ENCODE results near the gene ADARB1.

DNA sequence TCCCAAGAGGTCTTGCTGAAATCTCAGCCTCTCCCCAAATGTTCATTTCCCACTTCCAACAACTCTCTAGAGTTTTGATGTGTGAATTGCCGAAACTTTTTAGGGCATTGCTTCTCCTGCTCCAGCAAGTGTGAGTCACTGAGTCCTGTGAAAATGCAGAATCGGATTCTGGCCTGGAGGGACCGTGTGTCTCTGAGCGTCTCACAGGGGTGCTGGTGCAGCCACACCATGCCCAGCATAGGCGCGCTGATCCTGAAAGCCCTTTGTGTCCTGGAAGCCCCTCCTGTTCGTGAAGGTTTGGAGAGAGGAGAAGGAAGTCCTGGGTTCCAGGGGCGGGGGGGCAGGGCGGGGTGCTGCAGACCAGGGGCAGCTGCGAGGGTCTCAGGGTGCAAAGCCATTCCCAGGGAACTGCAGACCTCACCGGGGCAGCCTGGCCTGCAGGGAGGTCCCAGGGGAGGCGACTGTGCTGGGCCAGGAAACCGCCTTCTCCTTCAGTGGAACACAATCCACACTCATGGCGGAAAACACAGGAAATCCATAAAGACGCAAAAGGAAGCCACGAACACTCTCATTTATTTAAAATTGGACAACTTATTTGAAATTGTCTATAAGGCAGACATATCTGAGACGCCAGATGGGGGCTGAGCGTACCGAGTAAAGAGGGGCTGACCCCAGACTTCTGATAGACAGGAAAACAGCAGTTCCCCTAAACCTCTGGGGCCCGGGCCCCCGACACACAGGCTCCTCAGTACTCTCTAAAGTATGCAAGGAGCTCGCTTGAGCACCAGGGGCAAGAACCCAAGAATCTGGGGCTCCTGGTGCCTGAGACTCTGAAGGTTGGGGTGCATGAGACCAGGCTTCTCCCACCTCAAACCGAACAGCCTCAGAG lies 43.5 kb upstream of the ADARB1 start:
- TF ChIP-seq, protein P1, sequence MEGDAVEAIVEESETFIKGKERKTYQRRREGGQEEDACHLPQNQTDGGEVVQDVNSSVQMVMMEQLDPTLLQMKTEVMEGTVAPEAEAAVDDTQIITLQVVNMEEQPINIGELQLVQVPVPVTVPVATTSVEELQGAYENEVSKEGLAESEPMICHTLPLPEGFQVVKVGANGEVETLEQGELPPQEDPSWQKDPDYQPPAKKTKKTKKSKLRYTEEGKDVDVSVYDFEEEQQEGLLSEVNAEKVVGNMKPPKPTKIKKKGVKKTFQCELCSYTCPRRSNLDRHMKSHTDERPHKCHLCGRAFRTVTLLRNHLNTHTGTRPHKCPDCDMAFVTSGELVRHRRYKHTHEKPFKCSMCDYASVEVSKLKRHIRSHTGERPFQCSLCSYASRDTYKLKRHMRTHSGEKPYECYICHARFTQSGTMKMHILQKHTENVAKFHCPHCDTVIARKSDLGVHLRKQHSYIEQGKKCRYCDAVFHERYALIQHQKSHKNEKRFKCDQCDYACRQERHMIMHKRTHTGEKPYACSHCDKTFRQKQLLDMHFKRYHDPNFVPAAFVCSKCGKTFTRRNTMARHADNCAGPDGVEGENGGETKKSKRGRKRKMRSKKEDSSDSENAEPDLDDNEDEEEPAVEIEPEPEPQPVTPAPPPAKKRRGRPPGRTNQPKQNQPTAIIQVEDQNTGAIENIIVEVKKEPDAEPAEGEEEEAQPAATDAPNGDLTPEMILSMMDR (optimal IDR thresholded peaks at IDR 0.05 in 1 of 3, IDR thresholded peaks at IDR 0.05 in 1 of 3, conservative IDR thresholded peaks at IDR 0.05 in 1 of 3; ENCODE audit: extremely low read depth in 1 of 3, insufficient read depth in 2 of 3, low read length in 3 of 3) = no peak
- no peak for TF ChIP-seq EZH2 (IDR thresholded peaks at IDR 0.05; ENCODE audit: low read length)
